GM23338 (cell line): Measurements from ENCODE around the gene APBA2. TPM values are rescaled to one million over a fixed set of nuclear protein-coding genes. Genes with fewer than 3 reads are reported as not detected.

Experiments used
- ATAC-seq: fragments of 200-7000 bp; cut with Tn5 transposase; 3 replicates; pipeline ENCODE4 v1.9.1; 2020
- DNase-seq: peaks from one replicate; pipeline ENCODE4 v3.0.0-alpha.2; 2015; ENCODE audit warnings: low spot score
- H2AFZ ChIP-seq: fragments of 200-600 bp; sonication (generic); 2 replicates; pipeline ENCODE4 v1.8.0; 2016; ENCODE audit warnings: antibody characterized with exemption, mild to moderate bottlenecking, moderate library complexity
- H3F3A ChIP-seq: fragments of 200-600 bp; sonication (generic); replicated peaks from 2 replicates; pipeline ENCODE4 v1.8.0; 2017; ENCODE audit warnings: antibody characterized with exemption, mixed run types, low read depth
- H3K27ac ChIP-seq: fragments of 200-600 bp; sonication (generic); 2 replicates; pipeline ENCODE4 v1.6.1; 2016; ENCODE audit warnings: low read depth
- H3K27me3 ChIP-seq: fragments of 200-600 bp; sonication (generic); 2 replicates; pipeline ENCODE4 v1.8.0; 2016; ENCODE audit warnings: mild to moderate bottlenecking, mixed run types, moderate library complexity; ENCODE audit not compliant: insufficient read depth
- H3K36me3 ChIP-seq: fragments of 200-600 bp; sonication (generic); 2 replicates; pipeline ENCODE4 v1.8.0; 2016; ENCODE audit warnings: mild to moderate bottlenecking; ENCODE audit not compliant: insufficient read depth
- H3K4me1 ChIP-seq: fragments of 200-600 bp; sonication (generic); 2 replicates; pipeline ENCODE4 v1.8.0; 2016; ENCODE audit warnings: mild to moderate bottlenecking, moderate library complexity; ENCODE audit not compliant: insufficient read depth
- H3K4me2 ChIP-seq: fragments of 200-600 bp; sonication (generic); 2 replicates; pipeline ENCODE4 v1.7.1; 2017; ENCODE audit warnings: mixed run types
- H3K4me3 ChIP-seq: fragments of 200-600 bp; sonication (generic); 2 replicates; pipeline ENCODE4 v1.6.1; 2016; ENCODE audit warnings: mixed run types
- H3K79me2 ChIP-seq: fragments of 200-600 bp; sonication (generic); replicated peaks from 2 replicates; pipeline ENCODE4 v1.8.0; 2017; ENCODE audit warnings: mild to moderate bottlenecking; ENCODE audit not compliant: insufficient read depth
- H3K9me2 ChIP-seq: fragments of 200-600 bp; sonication (generic); 2 replicates; pipeline ENCODE4 v1.8.0; 2017; ENCODE audit not compliant: insufficient read depth
- H4K20me1 ChIP-seq: fragments of 200-600 bp; sonication (generic); replicated peaks from 2 replicates; pipeline ENCODE4 v1.8.0; 2017; ENCODE audit warnings: mild to moderate bottlenecking; ENCODE audit not compliant: insufficient read depth
- H3K27ac Mint-ChIP-seq: 2 replicates; pipeline ENCODE4 v1.8.0; 2020; ENCODE audit warnings: inconsistent platforms, mild to moderate bottlenecking, moderate library complexity, mixed read lengths
- H3K27me3 Mint-ChIP-seq: 3 replicates; pipeline ENCODE4 v1.8.0; 2022; ENCODE audit warnings: low read depth, mild to moderate bottlenecking, moderate library complexity, mixed read lengths, inconsistent platforms; ENCODE audit not compliant: insufficient read depth, poor library complexity
- H3K36me3 Mint-ChIP-seq: 3 replicates; pipeline ENCODE4 v1.8.0; 2021; ENCODE audit warnings: low read depth, mild to moderate bottlenecking, inconsistent platforms, moderate library complexity, mixed read lengths
- H3K4me1 Mint-ChIP-seq: 3 replicates; pipeline ENCODE4 v1.8.0; 2020; ENCODE audit warnings: mild to moderate bottlenecking, inconsistent platforms, mixed read lengths
- H3K4me3 Mint-ChIP-seq: 3 replicates; pipeline ENCODE4 v1.8.0; 2021; ENCODE audit warnings: moderate library complexity, mild to moderate bottlenecking, inconsistent platforms, mixed read lengths
- H3K9me3 Mint-ChIP-seq: 3 replicates; pipeline ENCODE4 v1.8.0; 2020; ENCODE audit warnings: moderate library complexity, mild to moderate bottlenecking, inconsistent platforms, mixed read lengths
- EZH2phosphoT487 ChIP-seq: fragments of 200-600 bp; sonication (generic); IDR thresholded peaks from one replicate; pipeline ENCODE4 v1.8.1; 2018; ENCODE audit warnings: antibody characterized with exemption; ENCODE audit not compliant: unreplicated experiment
- POLR2AphosphoS5 ChIP-seq: IDR thresholded peaks from 2 replicates; pipeline ENCODE4 v1.6.1; 2016; ENCODE audit warnings: antibody characterized with exemption, low read depth
- STAT1 ChIP-seq: IDR thresholded peaks from one replicate; pipeline ENCODE4 v1.6.1; 2016; ENCODE audit warnings: antibody characterized with exemption; ENCODE audit not compliant: unreplicated experiment
- ZNF114 ChIP-seq: fragments of 250-450 bp; sonication (Bioruptor Pico); IDR thresholded peaks from 2 replicates; pipeline ENCODE4 v1.5.0; 2020; ENCODE audit warnings: mild to moderate bottlenecking, moderate library complexity
- ZNF331 ChIP-seq: fragments of 250-450 bp; sonication (Bioruptor Pico); IDR thresholded peaks from 2 replicates; pipeline ENCODE4 v1.5.0; 2020; ENCODE audit warnings: low read depth, mild to moderate bottlenecking, moderate library complexity
- polyA plus RNA-seq: library from polyadenylated mRNA; unstranded; fragments of >200 nt; fragmentation: Nextera tagmentation; extraction: Ambion mirVana; gene quantifications from 2 replicates; pipeline ENCODE4 v1.2.1, GENCODE V29; 2016
- total RNA-seq: library from RNA; depleted of rRNA; stranded (reverse); fragments of >200 nt; shearing (Covaris generic); gene quantifications from 2 replicates; pipeline ENCODE4 v1.2.3, GENCODE V29; 2014
- TF ChIP-seq, protein P1 (sequence below): fragments of 250-450 bp; sonication (Bioruptor Pico); IDR thresholded peaks from 2 replicates; pipeline ENCODE4 v1.5.0; 2020; ENCODE audit warnings: mild to moderate bottlenecking, moderate library complexity
- TF ChIP-seq, protein P2 (sequence below): IDR thresholded peaks from 2 replicates; pipeline ENCODE4 v1.6.1; 2016; ENCODE audit warnings: antibody characterized with exemption

The APBA2 gene
- total and polyA plus RNA-seq, 2 experiments from 2014 or later, result 5.9 to 24.7 TPM

DNA sequence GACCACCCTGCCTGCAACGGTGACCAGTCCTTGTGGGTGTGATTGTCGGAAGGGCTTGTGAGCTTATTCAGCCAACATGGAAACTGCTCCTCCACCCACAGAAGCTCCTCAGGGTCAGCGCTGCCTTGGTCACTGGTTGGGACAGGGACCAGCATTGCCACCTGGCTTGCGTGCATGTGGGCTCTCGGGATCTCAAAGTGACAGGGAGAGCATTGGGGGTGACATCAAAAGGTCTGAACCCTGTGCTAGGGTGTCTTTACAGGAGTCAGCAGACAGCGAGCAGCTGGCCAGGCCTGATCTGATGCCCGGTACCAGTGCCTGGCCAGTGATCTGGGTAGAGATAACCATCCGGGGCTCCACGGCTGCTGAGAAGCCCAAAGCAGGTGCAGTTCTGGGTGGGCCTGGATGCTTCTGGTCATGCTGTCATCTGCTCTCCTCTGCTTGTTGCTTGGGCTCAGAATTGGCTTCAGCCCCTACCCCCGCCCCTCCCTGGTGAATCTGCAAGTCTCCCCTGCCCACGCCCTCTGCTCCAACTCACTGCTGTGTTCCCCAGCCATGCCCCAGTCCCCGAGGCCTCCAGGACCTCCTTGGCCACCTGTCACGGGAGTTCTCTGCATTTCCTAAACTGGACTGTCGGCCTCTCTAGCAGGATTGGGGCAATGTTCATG is 249.0 kb downstream of the APBA2 start (continued):
- TF ChIP-seq, protein P1, sequence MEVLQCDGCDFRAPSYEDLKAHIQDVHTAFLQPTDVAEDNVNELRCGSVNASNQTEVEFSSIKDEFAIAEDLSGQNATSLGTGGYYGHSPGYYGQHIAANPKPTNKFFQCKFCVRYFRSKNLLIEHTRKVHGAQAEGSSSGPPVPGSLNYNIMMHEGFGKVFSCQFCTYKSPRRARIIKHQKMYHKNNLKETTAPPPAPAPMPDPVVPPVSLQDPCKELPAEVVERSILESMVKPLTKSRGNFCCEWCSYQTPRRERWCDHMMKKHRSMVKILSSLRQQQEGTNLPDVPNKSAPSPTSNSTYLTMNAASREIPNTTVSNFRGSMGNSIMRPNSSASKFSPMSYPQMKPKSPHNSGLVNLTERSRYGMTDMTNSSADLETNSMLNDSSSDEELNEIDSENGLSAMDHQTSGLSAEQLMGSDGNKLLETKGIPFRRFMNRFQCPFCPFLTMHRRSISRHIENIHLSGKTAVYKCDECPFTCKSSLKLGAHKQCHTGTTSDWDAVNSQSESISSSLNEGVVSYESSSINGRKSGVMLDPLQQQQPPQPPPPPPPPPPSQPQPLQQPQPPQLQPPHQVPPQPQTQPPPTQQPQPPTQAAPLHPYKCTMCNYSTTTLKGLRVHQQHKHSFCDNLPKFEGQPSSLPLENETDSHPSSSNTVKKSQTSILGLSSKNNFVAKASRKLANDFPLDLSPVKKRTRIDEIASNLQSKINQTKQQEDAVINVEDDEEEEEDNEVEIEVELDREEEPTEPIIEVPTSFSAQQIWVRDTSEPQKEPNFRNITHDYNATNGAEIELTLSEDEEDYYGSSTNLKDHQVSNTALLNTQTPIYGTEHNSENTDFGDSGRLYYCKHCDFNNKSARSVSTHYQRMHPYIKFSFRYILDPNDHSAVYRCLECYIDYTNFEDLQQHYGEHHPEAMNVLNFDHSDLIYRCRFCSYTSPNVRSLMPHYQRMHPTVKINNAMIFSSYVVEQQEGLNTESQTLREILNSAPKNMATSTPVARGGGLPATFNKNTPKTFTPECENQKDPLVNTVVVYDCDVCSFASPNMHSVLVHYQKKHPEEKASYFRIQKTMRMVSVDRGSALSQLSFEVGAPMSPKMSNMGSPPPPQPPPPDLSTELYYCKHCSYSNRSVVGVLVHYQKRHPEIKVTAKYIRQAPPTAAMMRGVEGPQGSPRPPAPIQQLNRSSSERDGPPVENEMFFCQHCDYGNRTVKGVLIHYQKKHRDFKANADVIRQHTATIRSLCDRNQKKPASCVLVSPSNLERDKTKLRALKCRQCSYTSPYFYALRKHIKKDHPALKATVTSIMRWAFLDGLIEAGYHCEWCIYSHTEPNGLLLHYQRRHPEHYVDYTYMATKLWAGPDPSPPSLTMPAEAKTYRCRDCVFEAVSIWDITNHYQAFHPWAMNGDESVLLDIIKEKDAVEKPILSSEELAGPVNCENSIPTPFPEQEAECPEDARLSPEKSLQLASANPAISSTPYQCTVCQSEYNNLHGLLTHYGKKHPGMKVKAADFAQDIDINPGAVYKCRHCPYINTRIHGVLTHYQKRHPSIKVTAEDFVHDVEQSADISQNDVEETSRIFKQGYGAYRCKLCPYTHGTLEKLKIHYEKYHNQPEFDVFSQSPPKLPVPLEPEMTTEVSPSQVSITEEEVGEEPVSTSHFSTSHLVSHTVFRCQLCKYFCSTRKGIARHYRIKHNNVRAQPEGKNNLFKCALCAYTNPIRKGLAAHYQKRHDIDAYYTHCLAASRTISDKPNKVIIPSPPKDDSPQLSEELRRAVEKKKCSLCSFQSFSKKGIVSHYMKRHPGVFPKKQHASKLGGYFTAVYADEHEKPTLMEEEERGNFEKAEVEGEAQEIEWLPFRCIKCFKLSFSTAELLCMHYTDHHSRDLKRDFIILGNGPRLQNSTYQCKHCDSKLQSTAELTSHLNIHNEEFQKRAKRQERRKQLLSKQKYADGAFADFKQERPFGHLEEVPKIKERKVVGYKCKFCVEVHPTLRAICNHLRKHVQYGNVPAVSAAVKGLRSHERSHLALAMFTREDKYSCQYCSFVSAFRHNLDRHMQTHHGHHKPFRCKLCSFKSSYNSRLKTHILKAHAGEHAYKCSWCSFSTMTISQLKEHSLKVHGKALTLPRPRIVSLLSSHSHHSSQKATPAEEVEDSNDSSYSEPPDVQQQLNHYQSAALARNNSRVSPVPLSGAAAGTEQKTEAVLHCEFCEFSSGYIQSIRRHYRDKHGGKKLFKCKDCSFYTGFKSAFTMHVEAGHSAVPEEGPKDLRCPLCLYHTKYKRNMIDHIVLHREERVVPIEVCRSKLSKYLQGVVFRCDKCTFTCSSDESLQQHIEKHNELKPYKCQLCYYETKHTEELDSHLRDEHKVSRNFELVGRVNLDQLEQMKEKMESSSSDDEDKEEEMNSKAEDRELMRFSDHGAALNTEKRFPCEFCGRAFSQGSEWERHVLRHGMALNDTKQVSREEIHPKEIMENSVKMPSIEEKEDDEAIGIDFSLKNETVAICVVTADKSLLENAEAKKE (CRISPR knock-in tag), result no peak
- no peak for TF ChIP-seq STAT1
- TF ChIP-seq, protein P2, sequence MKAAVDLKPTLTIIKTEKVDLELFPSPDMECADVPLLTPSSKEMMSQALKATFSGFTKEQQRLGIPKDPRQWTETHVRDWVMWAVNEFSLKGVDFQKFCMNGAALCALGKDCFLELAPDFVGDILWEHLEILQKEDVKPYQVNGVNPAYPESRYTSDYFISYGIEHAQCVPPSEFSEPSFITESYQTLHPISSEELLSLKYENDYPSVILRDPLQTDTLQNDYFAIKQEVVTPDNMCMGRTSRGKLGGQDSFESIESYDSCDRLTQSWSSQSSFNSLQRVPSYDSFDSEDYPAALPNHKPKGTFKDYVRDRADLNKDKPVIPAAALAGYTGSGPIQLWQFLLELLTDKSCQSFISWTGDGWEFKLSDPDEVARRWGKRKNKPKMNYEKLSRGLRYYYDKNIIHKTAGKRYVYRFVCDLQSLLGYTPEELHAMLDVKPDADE, result no peak
- no peak for TF ChIP-seq ZNF114 (CRISPR knock-in tag)
- TF ChIP-seq EZH2phosphoT487, result no peak

DNA sequence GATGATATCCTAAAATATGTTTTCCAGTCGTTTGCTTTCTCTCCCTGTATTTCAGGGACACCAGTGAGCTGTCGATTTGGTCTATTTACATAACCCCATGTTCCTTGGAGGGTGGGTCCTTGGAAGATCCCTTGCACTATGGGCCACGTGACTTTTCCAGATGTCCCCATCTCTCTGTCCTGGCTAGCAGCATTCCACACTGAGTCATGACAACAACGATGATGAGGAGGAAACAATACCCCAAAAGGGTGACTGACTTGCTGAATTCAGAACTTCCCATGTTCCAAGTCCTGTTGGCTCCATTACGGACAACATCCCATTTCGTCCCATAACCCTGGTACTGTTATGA is 249.5 kb downstream of the APBA2 start:
- no peaks in the 10 kb centered on the region for H3K79me2 ChIP-seq
- H3K4me2 ChIP-seq, result no peak overlapping the region
- H2AFZ ChIP-seq, result no peak overlapping the region
- H3K27me3 Mint-ChIP-seq, result peaks cover 8% of the 10 kb centered on the region
- no peaks in the 10 kb centered on the region for H3K27me3 ChIP-seq
- no peak overlapping the region for H3K4me3 ChIP-seq
- H3K36me3 ChIP-seq, result no peaks in the 10 kb centered on the region
- peaks cover 22% of the 10 kb centered on the region for H3K4me1 Mint-ChIP-seq
- peaks cover 3% of the 10 kb centered on the region; the same call in 1 of the 2 replicates for H3K4me1 ChIP-seq
- no peaks in the 10 kb centered on the region; the same call in 2 of the 3 replicates for H3K9me3 Mint-ChIP-seq
- no peak overlapping the region for H3K4me3 Mint-ChIP-seq
- DNase-seq (no peak), ATAC-seq (no peak)
- no peaks in the 10 kb centered on the region; the same call in 2 of the 3 replicates for H3K36me3 Mint-ChIP-seq
- H3K27ac Mint-ChIP-seq, result no peak overlapping the region
- no peaks in the 10 kb centered on the region for H3F3A ChIP-seq
- H3K27ac ChIP-seq, result no peak overlapping the region
- TF ChIP-seq ZNF331 (CRISPR knock-in tag) (no peak), POLR2AphosphoS5 (no peak), ZNF114 (CRISPR knock-in tag) (no peak), EZH2phosphoT487 (no peak)
- TF ChIP-seq, protein P2, result no peak
- no peaks in the 10 kb centered on the region for H3K9me2 ChIP-seq
- no peaks in the 10 kb centered on the region for H4K20me1 ChIP-seq
